ENCODE data around the gene SH3GLB1.

The SH3GLB1 gene

DNA sequence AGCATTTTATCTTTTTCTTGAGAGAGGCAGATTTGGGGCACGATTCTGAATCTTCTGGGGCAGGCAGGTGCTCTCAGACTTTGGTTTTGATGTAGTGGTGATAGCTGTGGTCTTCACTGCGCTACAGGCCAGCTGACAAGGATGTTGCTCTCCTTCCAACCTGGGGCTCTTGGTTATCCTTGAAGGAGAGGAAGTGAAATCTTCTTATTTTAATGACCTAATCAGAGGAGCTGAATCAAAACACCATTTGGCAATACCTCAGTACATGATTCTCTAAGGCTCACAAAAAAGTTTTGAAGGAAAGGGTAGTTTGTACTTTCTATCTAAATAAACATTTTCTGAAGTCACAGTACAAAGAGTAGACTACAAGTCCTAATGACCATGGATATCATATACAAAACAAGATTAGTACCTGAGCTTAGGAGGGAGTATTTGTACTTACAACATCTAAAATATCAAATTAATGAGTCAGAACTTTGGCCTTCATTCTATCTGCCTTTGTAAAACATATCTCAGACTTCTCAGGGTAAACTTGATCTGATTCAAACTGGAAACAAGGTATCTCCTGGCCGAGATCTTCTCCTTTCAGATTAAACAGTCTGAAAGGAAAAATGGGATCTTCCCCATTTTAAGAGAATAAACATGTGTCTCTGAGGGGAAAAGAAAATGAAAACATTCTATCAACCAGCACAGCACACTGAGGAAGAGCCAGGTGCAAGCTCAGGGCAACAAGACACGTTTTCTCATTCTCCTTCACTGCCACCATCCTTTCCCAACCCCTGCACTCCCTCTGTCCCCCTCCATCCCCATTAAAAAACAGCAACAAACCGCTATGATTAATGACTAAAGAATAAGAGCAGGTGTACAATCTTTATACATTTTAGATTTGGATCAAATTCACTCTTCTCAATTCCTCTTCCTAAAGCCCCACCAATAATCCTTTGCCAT, 69.2 kb downstream of the SH3GLB1 start:
- no peak overlapping the region for H3K4me3 ChIP-seq (ENCODE audit: low read depth, low read length)

DNA sequence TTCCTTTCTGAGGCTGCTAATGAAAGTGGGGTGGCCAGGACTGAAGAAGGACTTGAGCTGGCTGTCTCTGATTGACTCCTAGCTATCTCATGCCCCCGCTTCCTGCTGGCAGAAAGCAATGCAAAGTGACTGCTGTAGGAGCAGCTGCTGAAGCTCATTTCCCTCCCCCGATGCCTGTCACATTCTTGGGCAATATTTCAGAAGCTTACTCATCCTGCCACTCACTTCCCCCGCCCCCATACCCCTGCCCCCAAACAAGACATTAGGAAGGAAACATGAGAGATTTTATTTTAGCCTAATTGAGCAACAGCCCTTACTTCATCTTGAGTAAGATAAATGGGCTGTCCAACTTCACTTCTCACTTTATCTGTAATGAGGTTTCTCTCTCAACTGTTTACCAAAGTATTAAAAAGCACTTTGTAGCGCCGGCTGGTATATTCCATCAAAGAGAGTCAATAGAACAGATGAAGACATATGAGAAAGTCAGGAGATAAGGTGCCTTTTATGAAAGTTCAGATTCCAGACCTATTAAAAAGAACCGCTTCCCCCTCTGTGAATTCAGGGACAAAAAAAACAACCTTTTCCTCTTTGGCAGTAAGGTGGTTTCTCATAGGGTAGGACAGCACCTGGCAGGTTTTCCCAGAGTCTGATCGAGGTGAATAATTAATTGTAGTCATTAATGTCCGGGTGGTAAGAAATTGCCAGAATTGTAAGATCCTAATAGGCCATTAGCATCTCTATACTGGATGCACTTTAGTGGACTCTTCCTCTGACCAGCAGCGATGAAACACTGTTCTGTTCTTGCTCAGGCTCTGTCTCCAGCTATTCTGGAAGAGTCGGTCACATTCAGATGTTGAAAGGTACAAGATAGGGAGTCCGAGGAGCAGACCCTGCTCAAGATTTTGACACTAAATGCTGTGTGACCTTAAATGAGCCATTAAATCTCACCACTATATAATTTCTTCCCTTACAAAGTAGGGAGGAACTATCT, 70.2 kb downstream of the SH3GLB1 start:
- H3K4me3 ChIP-seq (ENCODE audit: low read depth, low read length): no peak overlapping the region

DNA sequence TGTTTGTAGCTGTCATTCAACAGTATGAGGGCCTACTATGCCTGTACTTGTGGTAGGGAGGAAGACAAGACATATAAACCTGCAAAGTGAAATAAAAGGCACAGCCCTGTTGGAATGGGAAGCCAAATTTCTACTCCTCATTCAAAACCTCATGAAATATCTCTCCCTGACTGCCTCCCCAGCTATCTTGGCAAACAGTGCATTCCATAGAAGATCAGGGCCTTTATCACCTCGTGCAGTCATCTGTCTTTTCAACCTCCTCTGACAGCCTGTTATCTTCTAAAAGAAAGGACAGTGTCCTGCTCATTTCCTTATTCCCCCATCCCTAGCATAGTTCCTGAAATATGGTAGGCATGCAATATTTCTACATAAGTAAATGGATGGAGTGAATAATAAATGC, 71.0 kb downstream of the SH3GLB1 start:
- no peak overlapping the region for H3K4me3 ChIP-seq (ENCODE audit: low read depth, low read length)

DNA sequence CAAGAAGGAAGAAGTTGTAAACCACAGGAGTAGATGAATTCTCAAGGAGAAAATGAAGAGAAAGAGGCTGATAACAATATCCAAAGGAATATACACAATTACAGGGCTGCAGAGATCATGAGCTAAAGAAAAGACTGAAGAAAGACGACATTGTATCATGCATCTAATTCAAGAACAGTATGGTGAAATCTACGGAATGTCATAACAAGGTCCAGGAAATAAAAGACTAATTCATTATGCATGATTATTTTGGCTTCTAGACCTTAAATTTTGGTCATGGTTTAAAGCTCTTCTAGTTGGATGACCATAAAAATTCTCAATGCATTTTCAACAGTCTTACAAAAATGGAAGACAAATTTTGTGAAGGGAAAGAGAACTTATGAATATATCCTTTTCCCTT, 71.7 kb downstream of the SH3GLB1 start:
- H3K4me3 ChIP-seq (ENCODE audit: low read depth, low read length): no peak overlapping the region

DNA sequence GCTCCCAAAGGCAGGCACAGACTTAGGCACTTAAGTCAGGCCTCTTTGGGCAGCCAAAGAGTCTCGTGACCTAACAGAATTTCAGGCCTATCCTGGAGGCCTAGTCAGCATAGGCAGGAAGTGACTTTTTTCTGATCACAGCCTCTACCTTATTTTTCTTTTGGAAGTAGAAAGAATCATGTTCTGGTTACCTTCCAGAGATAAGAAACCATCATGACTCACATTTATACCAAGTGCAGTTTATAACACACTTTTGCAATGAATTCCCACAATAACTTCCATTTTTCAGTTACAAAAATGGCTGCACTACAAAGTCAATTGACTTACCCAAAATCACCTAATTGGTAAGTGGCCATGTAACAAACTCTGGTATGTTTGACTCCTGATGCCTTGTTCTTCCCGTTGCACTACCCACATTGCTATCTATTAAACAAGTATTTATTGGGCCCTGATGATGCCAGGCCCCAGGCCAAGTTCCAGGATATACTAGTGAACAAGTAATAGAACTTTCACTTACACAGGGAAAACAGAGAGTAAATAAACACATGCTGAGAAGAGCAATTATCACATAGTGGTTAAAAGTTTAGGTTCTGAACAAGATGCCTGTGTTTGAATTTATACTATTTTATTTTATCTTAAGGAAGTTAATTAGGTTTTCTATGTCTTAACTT, 74.3 kb downstream of the SH3GLB1 start:
- no peak overlapping the region for H3K4me3 ChIP-seq (ENCODE audit: low read depth, low read length)

DNA sequence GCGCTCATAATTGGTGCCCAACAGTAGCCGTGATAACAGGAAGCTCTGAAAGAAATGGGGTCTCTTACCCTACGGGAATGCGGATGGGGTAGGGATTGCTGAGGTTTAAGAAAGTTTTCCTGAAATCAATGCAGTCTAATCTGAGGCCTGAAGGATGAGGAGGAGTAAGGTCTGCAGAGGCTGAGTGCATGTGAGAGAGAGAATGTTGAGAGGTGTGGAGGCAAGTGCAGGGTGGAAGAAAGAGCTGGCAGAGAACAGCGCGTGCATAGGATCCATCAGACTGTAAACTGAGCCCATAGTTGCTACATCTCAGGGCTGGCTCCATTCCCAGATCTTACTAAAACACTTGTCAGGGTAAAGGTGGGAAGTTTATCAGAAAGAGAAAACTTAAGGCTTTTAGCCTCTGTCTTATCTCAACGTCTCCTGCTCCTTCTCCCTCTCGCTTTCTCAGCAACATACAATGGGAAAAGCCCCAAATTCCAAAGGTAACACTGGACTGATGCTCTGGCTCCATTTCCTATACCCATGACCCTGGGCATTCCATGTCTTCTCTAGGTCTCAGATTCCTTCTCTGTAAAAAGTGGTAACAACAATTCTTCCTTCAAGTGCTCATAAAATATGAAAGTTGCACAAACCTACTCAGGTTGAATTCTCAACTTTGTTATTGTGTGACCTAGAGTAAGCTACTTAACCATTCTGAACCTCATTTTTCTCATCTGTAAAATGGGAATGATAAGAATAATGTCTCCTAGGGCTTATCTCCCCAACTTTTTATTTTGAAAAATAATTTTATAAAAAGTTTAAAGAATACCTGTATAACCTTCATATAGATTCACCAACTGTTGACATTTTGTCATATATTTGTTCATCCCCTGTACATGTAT, 75.2 kb downstream of the SH3GLB1 start:
- no peak overlapping the region for H3K4me3 ChIP-seq (ENCODE audit: low read depth, low read length)

DNA sequence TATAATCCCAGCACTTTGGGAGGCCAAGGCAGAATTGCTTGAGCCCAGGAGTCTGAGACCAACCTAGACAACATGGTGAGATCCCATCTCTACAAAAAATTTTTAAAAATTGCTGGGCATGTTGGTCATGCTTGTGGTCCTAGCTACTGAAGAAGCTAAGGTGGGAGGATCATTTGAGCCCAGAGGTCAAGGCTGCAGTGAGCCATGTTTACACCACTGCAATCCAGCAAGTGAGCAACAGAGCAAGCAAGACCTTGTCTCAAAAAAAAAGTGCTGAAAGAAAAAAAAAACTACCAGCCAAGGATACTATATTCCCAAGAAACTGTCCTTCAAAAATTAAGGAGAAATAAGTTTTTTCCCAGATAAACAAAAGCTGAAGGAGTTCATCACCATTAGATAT, 78.1 kb downstream of the SH3GLB1 start:
- no peak overlapping the region for H3K4me3 ChIP-seq (ENCODE audit: low read depth, low read length)

DNA sequence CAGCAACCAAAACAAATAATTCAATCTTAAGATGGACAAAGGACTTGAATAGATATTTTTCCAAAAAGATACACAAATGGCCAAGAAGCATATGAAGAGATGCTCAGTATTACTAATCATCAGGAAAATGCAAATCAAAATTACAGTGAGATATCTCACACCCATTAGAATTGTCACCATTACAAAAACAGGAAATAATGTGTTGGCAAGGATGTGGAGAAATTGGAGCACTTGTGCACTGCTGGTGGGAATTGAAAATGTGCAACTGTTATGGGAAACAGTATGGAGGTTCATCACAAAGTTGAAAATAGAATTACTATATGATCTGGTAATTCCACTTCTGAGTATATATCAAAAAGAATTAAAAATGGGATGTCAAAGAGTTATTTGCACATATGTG, 83.2 kb downstream of the SH3GLB1 start:
- H3K4me3 ChIP-seq (ENCODE audit: low read depth, low read length): no peak overlapping the region

DNA sequence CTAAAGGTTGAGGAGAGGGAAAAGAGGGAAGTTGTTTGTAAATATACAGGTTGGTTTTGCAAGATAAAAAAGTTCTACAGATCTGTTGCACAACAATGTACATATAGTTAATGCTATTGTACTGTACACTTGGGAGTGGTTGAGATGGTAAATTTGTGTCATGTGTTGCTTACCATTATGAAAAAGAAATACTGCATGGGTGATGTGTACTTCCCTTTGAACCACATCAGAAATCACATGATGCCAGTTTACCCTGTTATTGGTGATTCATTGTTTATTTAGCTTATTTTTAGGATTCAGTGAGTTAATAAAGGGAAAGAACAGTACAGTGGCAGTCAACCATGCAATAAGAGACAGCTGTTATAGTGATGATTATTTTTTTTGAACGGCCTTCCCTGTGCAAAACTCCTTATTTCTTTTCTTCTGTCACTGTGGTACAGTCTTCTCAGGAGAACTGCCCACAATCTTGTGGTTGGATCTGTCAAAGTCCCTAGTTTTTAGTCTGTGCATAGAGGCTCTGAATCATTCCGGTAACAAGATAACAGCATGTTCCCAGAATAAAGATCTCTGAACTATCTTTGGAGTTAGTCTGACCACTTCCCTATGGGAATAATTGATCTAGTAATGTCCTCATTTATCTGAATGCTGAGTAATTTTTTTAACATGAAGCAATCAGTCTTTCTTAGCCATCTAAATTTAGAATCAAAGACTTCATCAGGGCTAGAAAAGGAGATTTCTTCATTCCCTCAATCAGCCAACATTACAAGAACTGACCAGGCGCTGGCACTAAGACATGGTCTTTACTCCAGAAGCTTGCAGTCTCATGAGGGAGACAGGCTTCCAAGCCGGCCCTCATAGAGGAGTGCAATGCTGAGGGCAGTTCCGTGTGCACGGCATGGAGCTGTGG, 84.2 kb downstream of the SH3GLB1 start:
- H3K4me3 ChIP-seq (ENCODE audit: low read depth, low read length): no peak overlapping the region

DNA sequence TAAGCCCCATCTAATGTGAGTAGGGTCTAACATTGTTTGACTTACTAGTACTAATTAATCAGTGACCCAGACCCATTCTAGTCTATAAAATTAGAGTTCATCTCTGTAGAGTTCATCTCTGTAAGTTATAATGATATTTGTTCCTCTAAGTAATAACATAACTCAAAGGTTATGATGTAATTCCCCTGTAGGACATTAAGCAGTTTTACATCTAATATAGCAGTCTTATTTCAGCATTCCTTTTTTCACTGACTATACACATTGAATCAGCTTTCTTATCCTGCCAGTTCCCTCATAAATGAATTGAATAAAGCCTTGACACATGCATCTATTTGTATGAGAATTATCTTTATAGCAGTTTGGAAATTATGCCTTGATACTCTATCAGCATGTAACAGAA, 90.9 kb downstream of the SH3GLB1 start:
- no peak overlapping the region for H3K4me3 ChIP-seq (ENCODE audit: low read depth, low read length)
